Trophoblast cell (in vitro differentiated cells and primary cell): ENCODE data around the gene MINAR2.

Source experiments
- DNase-seq, 2 donors: peaks; one replicate each; pipeline ENCODE4 v3.0.0-alpha.2; 2016
- H2AFZ ChIP-seq: 2 replicates; pipeline ENCODE4 v1.6.1; 2013; ENCODE audit warnings: low read length, moderate library complexity, mild to moderate bottlenecking; ENCODE audit not compliant: insufficient read depth, poor library complexity
- H2AK5ac ChIP-seq: 2 replicates; pipeline ENCODE4 v1.6.1; 2013; ENCODE audit warnings: mild to moderate bottlenecking, low read length
- H2BK120ac ChIP-seq: 2 replicates; pipeline ENCODE4 v1.6.1; 2013; ENCODE audit warnings: low read length, mild to moderate bottlenecking, moderate library complexity; ENCODE audit not compliant: insufficient read depth, poor library complexity
- H2BK12ac ChIP-seq: 2 replicates; pipeline ENCODE4 v1.6.1; 2013; ENCODE audit warnings: mild to moderate bottlenecking, low read length, moderate library complexity
- H2BK5ac ChIP-seq: 2 replicates; pipeline ENCODE4 v1.6.1; 2013; ENCODE audit warnings: low read length, low read depth, moderate library complexity, mild to moderate bottlenecking; ENCODE audit not compliant: poor library complexity
- H3K14ac ChIP-seq: 2 replicates; pipeline ENCODE4 v1.6.1; 2013; ENCODE audit warnings: mild to moderate bottlenecking, low read length
- H3K18ac ChIP-seq: 2 replicates; pipeline ENCODE4 v1.6.1; 2013; ENCODE audit warnings: mild to moderate bottlenecking, low read length
- H3K23ac ChIP-seq: 2 replicates; pipeline ENCODE4 v1.6.1; 2013; ENCODE audit warnings: low read length
- H3K27ac ChIP-seq: 2 replicates; pipeline ENCODE4 v1.5.1; 2013; ENCODE audit warnings: low read depth, mild to moderate bottlenecking, inconsistent platforms, low read length, moderate library complexity
- H3K27me3 ChIP-seq: 2 replicates; pipeline ENCODE4 v1.6.1; 2013; ENCODE audit warnings: inconsistent platforms, mild to moderate bottlenecking, low read length, moderate library complexity; ENCODE audit not compliant: insufficient read depth
- H3K36me3 ChIP-seq, 2 experiments: 1 replicate in 1 of 2; 2 replicates in 1 of 2; pipeline ENCODE4 v1.6.1; 2013; ENCODE audit warnings: low read length in 2 of 2, mild to moderate bottlenecking in 2 of 2, moderate library complexity in 1 of 2; ENCODE audit not compliant: insufficient read depth in 2 of 2, control insufficient read depth in 1 of 2
- H3K4ac ChIP-seq: 2 replicates; pipeline ENCODE4 v1.6.1; 2013; ENCODE audit warnings: low read depth, mild to moderate bottlenecking, low read length, moderate library complexity
- H3K4me1 ChIP-seq, 2 experiments: 1 replicate in 1 of 2; 2 replicates in 1 of 2; pipeline ENCODE4 v1.6.1; 2013; ENCODE audit warnings: low read length in 2 of 2, mild to moderate bottlenecking in 2 of 2, moderate library complexity in 1 of 2; ENCODE audit not compliant: insufficient read depth in 2 of 2, control insufficient read depth in 1 of 2
- H3K4me2 ChIP-seq: 2 replicates; pipeline ENCODE4 v1.6.1; 2013; ENCODE audit warnings: inconsistent platforms, mild to moderate bottlenecking, low read length, moderate library complexity
- H3K4me3 ChIP-seq: 2 replicates; pipeline ENCODE4 v1.5.1; 2013; ENCODE audit warnings: mild to moderate bottlenecking, low read depth, low read length, inconsistent platforms
- H3K79me1 ChIP-seq: one replicate; pipeline ENCODE4 v1.6.1; 2013; ENCODE audit warnings: low read length
- H3K79me2 ChIP-seq: 2 replicates; pipeline ENCODE4 v1.6.1; 2013; ENCODE audit warnings: low read length, mild to moderate bottlenecking; ENCODE audit not compliant: control insufficient read depth, insufficient read depth, poor library complexity
- H3K9ac ChIP-seq: 2 replicates; pipeline ENCODE4 v1.6.1; 2013; ENCODE audit warnings: mild to moderate bottlenecking, low read length
- H3K9me3 ChIP-seq: 2 replicates; pipeline ENCODE4 v1.6.1; 2013; ENCODE audit warnings: low read depth, mild to moderate bottlenecking, control low read depth, inconsistent platforms, low read length; ENCODE audit not compliant: insufficient read depth
- H4K12ac ChIP-seq: 2 replicates; pipeline ENCODE4 v1.6.1; 2013; ENCODE audit warnings: low read depth, mild to moderate bottlenecking, low read length, moderate library complexity
- H4K8ac ChIP-seq: 2 replicates; pipeline ENCODE4 v1.6.1; 2013; ENCODE audit warnings: low read depth, mild to moderate bottlenecking, low read length, moderate library complexity
- H4K91ac ChIP-seq: one replicate; pipeline ENCODE4 v1.6.1; 2013; ENCODE audit warnings: low read depth, mild to moderate bottlenecking, low read length, moderate library complexity
- WGBS: extraction: QIAGEN DNeasy Blood & Tissue Kit; methylation state at CpG from one replicate; pipeline ENCODE4 v1.1.7; 2013; ENCODE audit warnings: missing lambda C conversion rate; ENCODE audit not compliant: insufficient read length, insufficient coverage; ENCODE audit errors: extremely low coverage; 5-methylcytosine and 5-hydroxymethylcytosine counted together

MINAR2 gene

DNA sequence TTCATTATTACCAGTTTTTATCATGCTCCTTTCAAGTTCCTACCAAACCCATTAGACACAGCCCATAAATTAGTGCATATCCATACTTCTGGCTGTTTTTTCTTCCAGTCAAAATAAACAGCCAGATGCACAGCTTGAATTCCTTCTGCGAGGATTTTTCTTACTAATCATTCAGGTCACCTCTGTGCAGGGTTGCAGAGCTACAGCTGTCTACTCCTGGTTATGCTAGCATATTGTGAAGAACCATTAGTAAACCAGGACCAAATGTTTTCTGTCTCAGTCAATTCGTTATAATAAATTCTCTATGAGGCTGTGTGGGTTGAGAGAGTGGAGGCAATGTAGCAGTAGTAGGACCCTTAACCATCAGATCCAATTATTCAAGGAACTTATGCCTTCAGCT is 8.1 kb upstream of the MINAR2 start:
- no peak for DNase-seq
- Histone ChIP-seq H4K12ac (no peak overlapping the region), H2BK12ac (no peak overlapping the region), H2AK5ac (no peak overlapping the region), H3K27me3 (no peaks in the 10 kb centered on the region), H3K36me3 (no peaks in the 10 kb centered on the region), H4K91ac (no peak overlapping the region), H3K79me2 (no peaks in the 10 kb centered on the region), H3K9me3 (no peaks in the 10 kb centered on the region), H2BK120ac (no peak overlapping the region), H3K4ac (no peak overlapping the region), H3K9ac (no peak overlapping the region), H3K18ac (no peak overlapping the region), H3K4me1 (no peaks in the 10 kb centered on the region), H3K27ac (no peak overlapping the region), H3K79me1 (no peaks in the 10 kb centered on the region), H3K4me2 (no peak overlapping the region), H4K8ac (no peak overlapping the region), H3K4me3 (no peak overlapping the region), H2AFZ (no peak overlapping the region), H3K23ac (no peak overlapping the region), H2BK5ac (no peak overlapping the region), H3K14ac (no peak overlapping the region)
- WGBS, result no CpG with 5 or more reads among the region's 2 CpGs

DNA sequence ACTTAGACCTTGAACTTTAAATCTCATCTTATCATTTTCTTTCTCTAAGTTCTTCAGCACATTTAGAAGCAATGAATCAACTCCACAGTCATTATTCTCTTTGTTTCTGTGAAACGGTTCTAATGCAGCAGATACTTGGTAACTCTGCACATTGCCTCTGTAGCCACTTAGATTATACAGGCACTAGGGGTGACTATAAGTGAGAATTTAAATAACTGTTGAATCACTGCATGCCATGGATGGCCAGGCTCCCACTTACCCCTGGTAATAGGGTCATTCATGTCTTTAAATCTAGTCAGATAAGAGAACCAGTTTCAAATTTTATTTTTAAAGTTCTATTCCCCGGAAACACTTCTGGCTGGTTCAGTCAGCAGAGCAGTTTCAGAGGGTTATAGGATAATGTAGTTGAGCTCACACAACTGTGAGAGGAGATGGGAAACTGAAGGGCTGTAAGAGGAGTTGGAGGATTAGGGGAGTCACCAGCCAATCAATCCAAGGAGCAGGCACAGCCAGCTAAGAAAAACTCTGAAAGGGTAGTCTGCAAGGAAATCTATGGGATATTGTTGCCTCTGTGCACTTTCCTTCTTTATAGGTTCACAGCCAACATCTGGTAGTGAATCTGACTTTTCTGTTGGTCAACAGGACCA is 4.2 kb upstream of the MINAR2 start:
- no peaks in the 10 kb centered on the region for H3K27me3 ChIP-seq
- no peak overlapping the region for H4K91ac ChIP-seq
- H2BK5ac ChIP-seq, result no peak overlapping the region
- no peaks in the 10 kb centered on the region for H3K4me1 ChIP-seq
- no peaks in the 10 kb centered on the region for H3K9me3 ChIP-seq
- no peak overlapping the region for H2BK12ac ChIP-seq
- no peaks in the 10 kb centered on the region for H3K36me3 ChIP-seq
- H3K4me2 ChIP-seq, result no peak overlapping the region
- no peak overlapping the region for H3K18ac ChIP-seq
- H3K4ac ChIP-seq, result no peak overlapping the region
- no peak overlapping the region for H3K4me3 ChIP-seq
- H3K27ac ChIP-seq, result no peak overlapping the region
- H3K14ac ChIP-seq, result no peak overlapping the region
- H4K8ac ChIP-seq, result no peak overlapping the region
- H2AK5ac ChIP-seq, result no peak overlapping the region
- H2BK120ac ChIP-seq, result no peak overlapping the region
- WGBS, result no CpG with 5 or more reads among the region's 2 CpGs
- H3K23ac ChIP-seq, result no peak overlapping the region
- H4K12ac ChIP-seq, result no peak overlapping the region
- H2AFZ ChIP-seq, result no peak overlapping the region
- DNase-seq, result no peak
- H3K9ac ChIP-seq, result no peak overlapping the region
- no peaks in the 10 kb centered on the region for H3K79me1 ChIP-seq
- H3K79me2 ChIP-seq, result no peaks in the 10 kb centered on the region

DNA sequence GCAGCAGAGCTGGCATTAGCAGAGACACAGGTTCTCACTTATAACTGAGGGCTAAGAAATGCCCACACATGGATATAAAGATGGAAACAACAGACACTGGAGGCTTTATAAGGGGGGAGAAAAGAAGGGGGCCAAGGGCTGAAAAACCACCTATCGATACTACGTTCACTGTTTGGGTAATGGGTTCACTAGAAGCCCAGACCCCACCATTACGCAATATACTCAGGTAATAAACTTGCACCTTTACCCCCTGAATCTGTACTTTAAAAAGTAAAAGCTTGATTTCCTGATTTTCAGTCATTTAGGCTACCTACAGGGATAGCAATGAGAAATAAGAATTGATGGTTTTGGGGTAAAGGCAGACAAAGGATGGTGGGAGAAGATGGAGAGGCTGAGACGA is 1.9 kb upstream of the MINAR2 start:
- Histone ChIP-seq H4K12ac (no peak overlapping the region), H3K27ac (no peak overlapping the region), H3K36me3 (no peaks in the 10 kb centered on the region), H3K18ac (no peak overlapping the region), H3K79me2 (no peaks in the 10 kb centered on the region), H2AFZ (no peak overlapping the region), H4K91ac (no peak overlapping the region), H3K4me3 (no peak overlapping the region), H3K4ac (no peak overlapping the region), H2AK5ac (no peak overlapping the region), H3K9me3 (no peaks in the 10 kb centered on the region), H3K23ac (no peak overlapping the region), H3K4me1 (no peaks in the 10 kb centered on the region), H4K8ac (no peak overlapping the region), H2BK5ac (no peak overlapping the region), H3K27me3 (no peaks in the 10 kb centered on the region), H3K14ac (no peak overlapping the region), H2BK120ac (no peak overlapping the region), H3K4me2 (no peak overlapping the region), H3K79me1 (no peaks in the 10 kb centered on the region), H2BK12ac (no peak overlapping the region), H3K9ac (no peak overlapping the region)
- WGBS, result no CpG with 5 or more reads among the region's 4 CpGs
- no peak for DNase-seq

DNA sequence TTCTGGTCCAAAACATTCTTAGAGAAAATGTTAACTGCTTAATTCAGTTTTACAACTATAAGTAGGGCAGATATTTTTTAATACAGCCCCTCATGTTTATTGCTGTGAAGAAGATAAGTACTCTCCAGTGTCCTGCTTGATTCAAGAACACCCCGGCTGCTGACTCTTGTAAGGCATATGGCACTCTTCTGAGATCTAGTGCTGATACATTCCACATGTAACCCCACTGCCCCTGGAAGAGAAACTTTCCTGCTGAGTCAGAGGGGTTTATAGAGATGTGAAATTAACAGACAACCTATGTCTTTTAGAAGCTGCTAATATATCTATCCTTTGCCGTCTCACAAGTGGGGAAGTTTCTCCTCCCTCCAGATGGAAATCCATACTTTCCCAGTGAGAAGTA is 1.0 kb upstream of the MINAR2 start:
- H2BK120ac ChIP-seq, result no peak overlapping the region
- no peaks in the 10 kb centered on the region for H3K79me1 ChIP-seq
- no peak overlapping the region for H2AK5ac ChIP-seq
- H3K23ac ChIP-seq, result no peak overlapping the region
- no peak overlapping the region for H4K91ac ChIP-seq
- H4K8ac ChIP-seq, result no peak overlapping the region
- no peak overlapping the region for H3K4me3 ChIP-seq
- no peak overlapping the region for H4K12ac ChIP-seq
- no peak for DNase-seq
- H3K36me3 ChIP-seq, result no peaks in the 10 kb centered on the region
- H3K4ac ChIP-seq, result no peak overlapping the region
- H2AFZ ChIP-seq, result no peak overlapping the region
- no peaks in the 10 kb centered on the region for H3K27me3 ChIP-seq
- H3K79me2 ChIP-seq, result no peaks in the 10 kb centered on the region
- no peak overlapping the region for H3K14ac ChIP-seq
- H3K4me1 ChIP-seq, result no peaks in the 10 kb centered on the region
- no peaks in the 10 kb centered on the region for H3K9me3 ChIP-seq
- no CpG with 5 or more reads among the region's 2 CpGs for WGBS
- H2BK5ac ChIP-seq, result no peak overlapping the region
- no peak overlapping the region for H3K27ac ChIP-seq
- H3K18ac ChIP-seq, result no peak overlapping the region
- H3K4me2 ChIP-seq, result no peak overlapping the region
- no peak overlapping the region for H2BK12ac ChIP-seq
- H3K9ac ChIP-seq, result no peak overlapping the region
